ENCODE results near the gene PIK3C3.

Gene PIK3C3

GRCh38 chr18:41954827-41955613 lies at the start of gene PIK3C3:
TSS of gene PIK3C3 (plus strand) at chr18:41955234. CDS start at chr18:41955292, 58 bp downstream.
- DNase-seq, result peak; percentile 65

- no peak for DNase-seq
These were observed 49.1 kb upstream of the PIK3C3 start for GRCh38 chr18:41905786-41906527.

GRCh38 chr18:41906528-41907146 lies 48.4 kb upstream of the PIK3C3 start:
- DNase-seq, result no peak

- DNase-seq, result no peak
These were observed 37.9 kb upstream of the PIK3C3 start for GRCh38 chr18:41917181-41917580.

GRCh38 chr18:41921770-41922169 lies 33.3 kb upstream of the PIK3C3 start:
- no peak for DNase-seq

- no peak for DNase-seq
These were observed 32.9 kb upstream of the PIK3C3 start for GRCh38 chr18:41922176-41922575.

GRCh38 chr18:41922841-41923240 lies 32.2 kb upstream of the PIK3C3 start:
- no peak for DNase-seq

- DNase-seq, result no peak
These were observed 31.6 kb upstream of the PIK3C3 start for GRCh38 chr18:41923446-41923845.

GRCh38 chr18:41928581-41928980 lies 26.5 kb upstream of the PIK3C3 start:
- DNase-seq, result no peak

GRCh38 chr18:41932899-41933298 lies 22.1 kb upstream of the PIK3C3 start:
- DNase-seq, result no peak

- DNase-seq, result no peak
These were observed 21.3 kb upstream of the PIK3C3 start for GRCh38 chr18:41933778-41934177.

GRCh38 chr18:41936471-41937134 lies 18.4 kb upstream of the PIK3C3 start:
- DNase-seq, result no peak

- no peak for DNase-seq
These were observed 16.6 kb upstream of the PIK3C3 start for GRCh38 chr18:41938445-41938844.

- DNase-seq, result no peak
These were observed 15.7 kb upstream of the PIK3C3 start for GRCh38 chr18:41939326-41939725.

GRCh38 chr18:41940506-41941215 lies 14.4 kb upstream of the PIK3C3 start:
- no peak for DNase-seq

GRCh38 chr18:41942254-41942653 lies 12.8 kb upstream of the PIK3C3 start:
- no peak for DNase-seq

- no peak for DNase-seq
These were observed 6.4 kb upstream of the PIK3C3 start for GRCh38 chr18:41948544-41949110.

- DNase-seq, result no peak
These were observed 5.7 kb upstream of the PIK3C3 start for GRCh38 chr18:41949206-41949920.

- no peak for DNase-seq
These were observed 654 bp downstream of the PIK3C3 start for GRCh38 chr18:41955688-41956087.

GRCh38 chr18:41959045-41959444 lies 4.0 kb downstream of the PIK3C3 start:
- DNase-seq, result no peak

- no peak for DNase-seq
These were observed 10.7 kb downstream of the PIK3C3 start for GRCh38 chr18:41965634-41966255.

All from GOT3 (cell line).